HEK293 (cell line): ENCODE data around the gene NTRK3.

Source experiments
- CTCF ChIA-PET: fragments of 350-600 bp; formaldehyde crosslinking; extraction: SDS; loops from one replicate; lab custom pipeline; 2021; ENCODE audit warnings: antibody characterized with exemption; lab: Yijun Ruan, JAX
- POLR2A ChIA-PET: fragments of 300-600 bp; formaldehyde crosslinking; extraction: SDS; loops from one replicate; lab custom pipeline; 2020; ENCODE audit warnings: antibody characterized with exemption, inconsistent platforms; lab: Yijun Ruan, JAX
- H3K27ac ChIP-seq: fragments of 200-500 bp; sonication (Bioruptor generic); 2 replicates; pipeline ENCODE4 v1.5.1; 2014; ENCODE audit warnings: low read depth, low read length, control low read depth, inconsistent platforms; ENCODE audit errors: extremely low read depth
- H3K36me3 ChIP-seq, 2 experiments: fragments of 200-500 bp in 1 of 2; sonication (Bioruptor generic) in 1 of 2; 1 replicate in 1 of 2; 2 replicates in 1 of 2; pipeline ENCODE4 v1.5.1; 2014 to 2017; ENCODE audit warnings: inconsistent platforms in 2 of 2, low read length in 2 of 2; ENCODE audit not compliant: control insufficient read depth in 2 of 2, insufficient read depth in 1 of 2
- H3K4me1 ChIP-seq: fragments of 200-500 bp; sonication (Bioruptor generic); 2 replicates; pipeline ENCODE4 v1.5.1; 2014; ENCODE audit warnings: mild to moderate bottlenecking, low read length, inconsistent platforms; ENCODE audit not compliant: control insufficient read depth, insufficient read depth
- H3K4me3 ChIP-seq: 2 replicates; pipeline ENCODE4 v1.5.1; 2011; ENCODE audit warnings: low read depth, mild to moderate bottlenecking, control low read depth, low read length, moderate library complexity
- H3K9me3 ChIP-seq: fragments of 200-500 bp; sonication (Bioruptor generic); 2 replicates; pipeline ENCODE4 v1.5.1; 2014; ENCODE audit warnings: low read depth, low read length, inconsistent platforms; ENCODE audit not compliant: control insufficient read depth, insufficient read depth
- ZBTB48 ChIP-seq: fragments of 450-650 bp; formaldehyde crosslinking; IDR thresholded peaks from 2 replicates; pipeline ENCODE4 v1.5.1; 2016; ENCODE audit warnings: missing biosample characterization, missing genetic modification characterization
- ZBTB8A ChIP-seq: fragments of 450-650 bp; formaldehyde crosslinking; IDR thresholded peaks from 2 replicates; pipeline ENCODE4 v1.5.1; 2016; ENCODE audit warnings: missing biosample characterization, missing genetic modification characterization
- ZFP41 ChIP-seq: fragments of 450-650 bp; formaldehyde crosslinking; IDR thresholded peaks from 2 replicates; pipeline ENCODE4 v1.5.1; 2016; ENCODE audit warnings: missing biosample characterization, missing genetic modification characterization, borderline replicate concordance
- ZNF133 ChIP-seq: fragments of 450-650 bp; formaldehyde crosslinking; IDR thresholded peaks from 2 replicates; pipeline ENCODE4 v1.5.1; 2016; ENCODE audit warnings: missing biosample characterization, missing genetic modification characterization
- ZNF19 ChIP-seq: fragments of 450-650 bp; formaldehyde crosslinking; IDR thresholded peaks from 2 replicates; pipeline ENCODE4; 2016; ENCODE audit warnings: missing biosample characterization, missing genetic modification characterization, low read depth
- ZNF202 ChIP-seq: fragments of 450-650 bp; formaldehyde crosslinking; IDR thresholded peaks from 2 replicates; pipeline ENCODE4 v1.5.1; 2016; ENCODE audit warnings: missing biosample characterization, missing genetic modification characterization, borderline replicate concordance
- ZNF571 ChIP-seq: fragments of 450-650 bp; formaldehyde crosslinking; IDR thresholded peaks from 2 replicates; pipeline ENCODE4 v1.5.0; 2017; ENCODE audit warnings: missing biosample characterization, missing genetic modification characterization
- ZNF777 ChIP-seq: fragments of 450-650 bp; formaldehyde crosslinking; IDR thresholded peaks from 2 replicates; pipeline ENCODE4 v1.5.1; 2017; ENCODE audit warnings: missing biosample characterization, missing genetic modification characterization, borderline replicate concordance
- ZXDB ChIP-seq: fragments of 450-650 bp; formaldehyde crosslinking; IDR thresholded peaks from 2 replicates; pipeline ENCODE4 v1.5.1; 2016; ENCODE audit warnings: missing biosample characterization, missing genetic modification characterization
- TF ChIP-seq, protein P1 (sequence below): fragments of 450-650 bp; IDR thresholded peaks from 2 replicates; pipeline ENCODE4 v1.5.1; 2018; ENCODE audit warnings: missing biosample characterization, mild to moderate bottlenecking, missing genetic modification characterization
- TF ChIP-seq, protein P2 (sequence below): fragments of 450-650 bp; formaldehyde crosslinking; IDR thresholded peaks from 2 replicates; pipeline ENCODE4 v1.5.1; 2016; ENCODE audit warnings: missing biosample characterization, missing genetic modification characterization
- TF ChIP-seq, protein P3 (sequence below): fragments of 450-650 bp; formaldehyde crosslinking; IDR thresholded peaks from 2 replicates; pipeline ENCODE4 v1.5.1; 2016; ENCODE audit warnings: missing biosample characterization, missing genetic modification characterization, borderline replicate concordance
- TF ChIP-seq, protein P4 (sequence below): fragments of 450-650 bp; formaldehyde crosslinking; IDR thresholded peaks from 2 replicates; pipeline ENCODE4 v1.5.1; 2016; ENCODE audit warnings: missing biosample characterization, missing genetic modification characterization

The NTRK3 gene

DNA sequence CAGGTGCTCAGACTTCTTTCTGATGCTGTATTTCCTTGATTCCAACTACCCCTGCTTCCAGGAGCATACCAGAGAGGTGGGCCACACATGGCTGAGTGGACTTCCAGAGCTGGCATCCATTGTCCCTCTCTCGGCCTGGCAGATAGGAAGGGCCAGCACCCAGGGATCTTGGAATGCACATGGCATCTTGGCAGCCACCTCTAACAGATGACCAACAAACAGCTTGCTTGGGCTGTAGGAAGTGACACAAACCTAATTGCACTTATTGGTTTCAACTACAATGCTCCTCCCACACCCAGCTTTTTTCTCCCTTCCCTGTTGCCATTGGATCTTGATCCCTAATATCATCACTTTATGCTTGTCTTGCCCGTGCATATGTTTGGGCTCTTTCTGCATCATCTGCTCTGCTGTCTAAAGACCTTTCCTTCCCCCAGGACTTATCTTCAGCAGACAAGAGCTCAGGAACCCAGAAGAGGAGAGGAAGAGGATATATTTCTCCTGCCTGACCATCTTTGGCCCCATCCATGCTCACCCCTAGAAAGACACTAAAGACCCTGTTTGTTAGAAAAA, 294.6 kb downstream of the NTRK3 start:
- no peaks in the 10 kb centered on the region for H3K9me3 ChIP-seq
- H3K4me1 ChIP-seq = no peaks in the 10 kb centered on the region
- H3K4me3 ChIP-seq = no peak overlapping the region
- CTCF ChIA-PET = no interaction called here
- H3K27ac ChIP-seq = no peak overlapping the region
- POLR2A ChIA-PET = no interaction called here
- H3K36me3 ChIP-seq = no peaks in the 10 kb centered on the region
- no peak for TF ChIP-seq ZFP41 (tag by site-specific recombination)
- no peak for TF ChIP-seq ZBTB8A (tag by site-specific recombination)
- TF ChIP-seq ZXDB = no peak
- no peak for TF ChIP-seq ZNF133 (tag by site-specific recombination)
- no peak for TF ChIP-seq ZNF202 (tag by site-specific recombination)

DNA sequence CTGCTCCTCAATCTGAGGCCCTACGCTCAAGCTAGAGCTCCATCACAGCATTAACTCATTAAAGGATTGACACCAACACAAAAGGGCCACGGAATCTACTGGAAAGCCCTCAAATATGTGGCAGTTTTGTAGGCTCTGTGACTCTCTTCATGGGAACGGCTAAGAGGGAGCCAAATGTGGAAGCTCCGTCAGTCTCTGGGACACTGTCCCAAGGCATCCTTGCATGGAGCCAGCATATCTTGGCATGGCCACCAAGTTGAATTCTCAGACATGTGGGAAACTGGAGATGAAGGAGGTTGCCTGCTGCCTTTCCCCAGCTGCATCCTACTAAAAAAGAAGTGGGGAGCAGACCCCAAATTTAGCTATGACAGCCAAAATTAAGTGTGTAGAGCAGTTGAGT, 296.9 kb downstream of the NTRK3 start:
- Histone ChIP-seq H3K4me1 (no peaks in the 10 kb centered on the region), H3K27ac (no peak overlapping the region), H3K36me3 (no peaks in the 10 kb centered on the region), H3K4me3 (no peak overlapping the region), H3K9me3 (no peaks in the 10 kb centered on the region)
- POLR2A ChIA-PET = no interaction called here
- TF ChIP-seq, protein P1, sequence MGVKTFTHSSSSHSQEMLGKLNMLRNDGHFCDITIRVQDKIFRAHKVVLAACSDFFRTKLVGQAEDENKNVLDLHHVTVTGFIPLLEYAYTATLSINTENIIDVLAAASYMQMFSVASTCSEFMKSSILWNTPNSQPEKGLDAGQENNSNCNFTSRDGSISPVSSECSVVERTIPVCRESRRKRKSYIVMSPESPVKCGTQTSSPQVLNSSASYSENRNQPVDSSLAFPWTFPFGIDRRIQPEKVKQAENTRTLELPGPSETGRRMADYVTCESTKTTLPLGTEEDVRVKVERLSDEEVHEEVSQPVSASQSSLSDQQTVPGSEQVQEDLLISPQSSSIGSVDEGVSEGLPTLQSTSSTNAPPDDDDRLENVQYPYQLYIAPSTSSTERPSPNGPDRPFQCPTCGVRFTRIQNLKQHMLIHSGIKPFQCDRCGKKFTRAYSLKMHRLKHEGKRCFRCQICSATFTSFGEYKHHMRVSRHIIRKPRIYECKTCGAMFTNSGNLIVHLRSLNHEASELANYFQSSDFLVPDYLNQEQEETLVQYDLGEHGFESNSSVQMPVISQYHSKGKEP (tag by site-specific recombination) = no peak
- TF ChIP-seq, protein P2, sequence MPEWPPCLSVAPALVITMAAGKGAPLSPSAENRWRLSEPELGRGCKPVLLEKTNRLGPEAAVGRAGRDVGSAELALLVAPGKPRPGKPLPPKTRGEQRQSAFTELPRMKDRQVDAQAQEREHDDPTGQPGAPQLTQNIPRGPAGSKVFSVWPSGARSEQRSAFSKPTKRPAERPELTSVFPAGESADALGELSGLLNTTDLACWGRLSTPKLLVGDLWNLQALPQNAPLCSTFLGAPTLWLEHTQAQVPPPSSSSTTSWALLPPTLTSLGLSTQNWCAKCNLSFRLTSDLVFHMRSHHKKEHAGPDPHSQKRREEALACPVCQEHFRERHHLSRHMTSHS (tag by site-specific recombination) = no peak
- TF ChIP-seq ZBTB48 (no peak), ZNF19 (no peak)
- CTCF ChIA-PET = interaction anchor here (1.1 to 1.5 kb wide), 4 partner anchors 8 to 287 kb away, joined by 3 to 7 read pairs (median 4); no protein-coding TSS in a partner anchor

DNA sequence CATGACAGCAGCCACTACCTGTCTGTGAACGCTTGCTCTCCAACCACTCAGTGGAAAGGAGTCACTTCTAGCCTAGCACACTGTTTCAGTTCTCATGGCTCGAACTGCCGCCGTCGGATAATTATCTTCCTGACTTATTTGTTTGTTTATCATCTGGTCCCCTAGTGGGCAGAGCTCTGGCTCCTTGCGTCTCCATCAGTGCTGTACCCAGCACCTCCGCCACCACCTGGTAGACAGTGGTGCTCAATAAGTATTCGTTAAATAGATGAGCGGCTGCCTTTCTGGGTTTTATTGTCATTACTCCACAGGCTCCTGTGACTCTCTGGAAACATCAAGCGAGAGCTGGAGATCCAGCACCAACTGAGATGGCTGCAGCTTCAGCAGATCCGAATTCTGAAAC, 297.5 kb downstream of the NTRK3 start:
- no peak overlapping the region for H3K27ac ChIP-seq
- POLR2A ChIA-PET = no interaction called here
- no peak overlapping the region for H3K4me3 ChIP-seq
- CTCF ChIA-PET = interaction anchor here (0.6 to 1.5 kb wide), 6 partner anchors 9 to 287 kb away, joined by 3 to 7 read pairs (median 4); no protein-coding TSS in a partner anchor
- TF ChIP-seq ZNF571 (tag by site-specific recombination) (no peak), ZNF777 (tag by site-specific recombination) (no peak)
- TF ChIP-seq, protein P3, sequence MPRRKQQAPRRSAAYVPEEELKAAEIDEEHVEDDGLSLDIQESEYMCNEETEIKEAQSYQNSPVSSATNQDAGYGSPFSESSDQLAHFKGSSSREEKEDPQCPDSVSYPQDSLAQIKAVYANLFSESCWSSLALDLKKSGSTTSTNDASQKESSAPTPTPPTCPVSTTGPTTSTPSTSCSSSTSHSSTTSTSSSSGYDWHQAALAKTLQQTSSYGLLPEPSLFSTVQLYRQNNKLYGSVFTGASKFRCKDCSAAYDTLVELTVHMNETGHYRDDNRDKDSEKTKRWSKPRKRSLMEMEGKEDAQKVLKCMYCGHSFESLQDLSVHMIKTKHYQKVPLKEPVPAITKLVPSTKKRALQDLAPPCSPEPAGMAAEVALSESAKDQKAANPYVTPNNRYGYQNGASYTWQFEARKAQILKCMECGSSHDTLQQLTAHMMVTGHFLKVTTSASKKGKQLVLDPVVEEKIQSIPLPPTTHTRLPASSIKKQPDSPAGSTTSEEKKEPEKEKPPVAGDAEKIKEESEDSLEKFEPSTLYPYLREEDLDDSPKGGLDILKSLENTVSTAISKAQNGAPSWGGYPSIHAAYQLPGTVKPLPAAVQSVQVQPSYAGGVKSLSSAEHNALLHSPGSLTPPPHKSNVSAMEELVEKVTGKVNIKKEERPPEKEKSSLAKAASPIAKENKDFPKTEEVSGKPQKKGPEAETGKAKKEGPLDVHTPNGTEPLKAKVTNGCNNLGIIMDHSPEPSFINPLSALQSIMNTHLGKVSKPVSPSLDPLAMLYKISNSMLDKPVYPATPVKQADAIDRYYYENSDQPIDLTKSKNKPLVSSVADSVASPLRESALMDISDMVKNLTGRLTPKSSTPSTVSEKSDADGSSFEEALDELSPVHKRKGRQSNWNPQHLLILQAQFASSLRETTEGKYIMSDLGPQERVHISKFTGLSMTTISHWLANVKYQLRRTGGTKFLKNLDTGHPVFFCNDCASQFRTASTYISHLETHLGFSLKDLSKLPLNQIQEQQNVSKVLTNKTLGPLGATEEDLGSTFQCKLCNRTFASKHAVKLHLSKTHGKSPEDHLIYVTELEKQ (tag by site-specific recombination) = no peak
- TF ChIP-seq, protein P4, sequence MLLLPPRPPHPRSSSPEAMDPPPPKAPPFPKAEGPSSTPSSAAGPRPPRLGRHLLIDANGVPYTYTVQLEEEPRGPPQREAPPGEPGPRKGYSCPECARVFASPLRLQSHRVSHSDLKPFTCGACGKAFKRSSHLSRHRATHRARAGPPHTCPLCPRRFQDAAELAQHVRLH (tag by site-specific recombination) = no peak
- TF ChIP-seq, all 188 proteins: peak for 0
- Histone ChIP-seq H3K36me3 (no peaks in the 10 kb centered on the region), H3K9me3 (no peaks in the 10 kb centered on the region), H3K4me1 (no peaks in the 10 kb centered on the region)
